Erythroblast (primary cell): ENCODE measurements around the gene UACA.

Experiments
- GATA1 ChIP-seq: IDR thresholded peaks from 2 replicates; pipeline ENCODE4 v1.6.1; 2011; ENCODE audit warnings: low read depth, mild to moderate bottlenecking, control low read depth, low read length, moderate library complexity
- POLR2A ChIP-seq: IDR thresholded peaks from 2 replicates; pipeline ENCODE4 v1.6.1; 2011; ENCODE audit warnings: mild to moderate bottlenecking, low read length

- no peak for TF ChIP-seq POLR2A
- no peak for TF ChIP-seq GATA1
Measured at GRCh38 chr15:70707686-70708300, 55.6 kb downstream of the UACA start.
